T-helper 17 cell (primary cell): Measurements from ENCODE around the gene MBOAT2. TPM values are rescaled to one million over a fixed set of nuclear protein-coding genes. Genes with fewer than 3 reads are reported as not detected.
A peak's percentile ranks its signal among the peaks of the same experiment; 100 is the strongest.

Experiments used
- ATAC-seq: fragments of 150-1000 bp; cut with Tn5 transposase; 2 replicates; pipeline ENCODE4 v1.10.0; 2021; ENCODE audit warnings: mild to moderate bottlenecking, moderate library complexity
- DNase-seq, 3 donors: peaks; one replicate each; pipeline versions ENCODE4 v3.0.0 to v3.0.0-alpha.2; 2020 to 2021
- H3K9me3 ChIP-seq: one replicate; pipeline ENCODE4 v1.7.0; 2013; ENCODE audit warnings: low read length, mild to moderate bottlenecking; ENCODE audit not compliant: control insufficient read depth, poor library complexity, severe bottlenecking
- H3K27ac Mint-ChIP-seq: one replicate; pipeline ENCODE4 v1.8.0; 2022; ENCODE audit warnings: mild to moderate bottlenecking, moderate library complexity, mixed read lengths
- H3K27me3 Mint-ChIP-seq: one replicate; pipeline ENCODE4 v1.8.0; 2022; ENCODE audit warnings: mixed read lengths
- H3K36me3 Mint-ChIP-seq: one replicate; pipeline ENCODE4 v1.8.0; 2022; ENCODE audit warnings: low read depth, mixed read lengths
- H3K4me1 Mint-ChIP-seq: one replicate; pipeline ENCODE4 v1.8.0; 2022; ENCODE audit warnings: mild to moderate bottlenecking, mixed read lengths
- H3K4me3 Mint-ChIP-seq: one replicate; pipeline ENCODE4 v1.8.0; 2022; ENCODE audit warnings: mild to moderate bottlenecking, moderate library complexity, mixed read lengths
- total RNA-seq, 4 donors: library from RNA in 2 of 4; stranded (reverse) in 2 of 4; gene quantifications; one replicate each; pipeline ENCODE4 v1.2.3 and lab custom pipeline; 2022 to 2026

The MBOAT2 gene
- total RNA-seq, 2 donors from 2014 or later = 2.1 to 4.9 TPM

- no peak overlapping the region for H3K4me3 Mint-ChIP-seq
- no peak overlapping the region for H3K27ac Mint-ChIP-seq
- DNase-seq (no peak), ATAC-seq (no peak)
- H3K27me3 Mint-ChIP-seq = no peaks in the 10 kb centered on the region
- H3K4me1 Mint-ChIP-seq = peaks cover 7% of the 10 kb centered on the region
- no peaks in the 10 kb centered on the region for H3K9me3 ChIP-seq
- H3K36me3 Mint-ChIP-seq = peaks cover 5% of the 10 kb centered on the region
These were observed 184.3 kb downstream of the MBOAT2 start for GRCh38 chr2:8819194-8819593.

DNA sequence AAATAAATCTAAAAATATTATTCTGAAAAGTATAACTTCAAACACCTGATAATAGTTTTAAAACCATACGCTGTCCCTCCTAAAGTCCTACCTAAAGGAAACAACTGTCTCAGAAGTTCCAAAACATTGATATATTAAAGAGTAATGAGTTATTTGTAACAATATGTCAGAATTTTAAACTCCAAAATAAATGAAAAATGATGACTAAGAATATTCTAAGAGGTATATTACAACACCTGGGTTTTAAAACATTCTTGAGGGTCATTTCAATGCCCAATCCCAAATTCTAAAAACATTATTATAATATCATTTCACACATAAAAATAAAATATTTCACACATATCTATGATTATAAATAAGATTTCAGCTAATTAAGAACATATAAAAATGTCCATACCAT lies 186.3 kb downstream of the MBOAT2 start:
- H3K9me3 ChIP-seq = no peaks in the 10 kb centered on the region
- Mint-ChIP-seq H3K4me3 (no peak overlapping the region), H3K27me3 (no peaks in the 10 kb centered on the region), H3K4me1 (peaks cover 7% of the 10 kb centered on the region), H3K27ac (no peak overlapping the region), H3K36me3 (peaks cover 7% of the 10 kb centered on the region)
- DNase-seq (no peak), ATAC-seq (no peak)

GRCh38 chr2:8806885-8807704 lies 196.4 kb downstream of the MBOAT2 start:
- DNase-seq (no peak), ATAC-seq (no peak)
- Mint-ChIP-seq H3K27me3 (no peaks in the 10 kb centered on the region), H3K27ac (peak overlapping the region; percentile 19), H3K36me3 (peaks cover 33% of the 10 kb centered on the region), H3K4me1 (peaks cover 18% of the 10 kb centered on the region), H3K4me3 (no peak overlapping the region)
- no peaks in the 10 kb centered on the region for H3K9me3 ChIP-seq

DNA sequence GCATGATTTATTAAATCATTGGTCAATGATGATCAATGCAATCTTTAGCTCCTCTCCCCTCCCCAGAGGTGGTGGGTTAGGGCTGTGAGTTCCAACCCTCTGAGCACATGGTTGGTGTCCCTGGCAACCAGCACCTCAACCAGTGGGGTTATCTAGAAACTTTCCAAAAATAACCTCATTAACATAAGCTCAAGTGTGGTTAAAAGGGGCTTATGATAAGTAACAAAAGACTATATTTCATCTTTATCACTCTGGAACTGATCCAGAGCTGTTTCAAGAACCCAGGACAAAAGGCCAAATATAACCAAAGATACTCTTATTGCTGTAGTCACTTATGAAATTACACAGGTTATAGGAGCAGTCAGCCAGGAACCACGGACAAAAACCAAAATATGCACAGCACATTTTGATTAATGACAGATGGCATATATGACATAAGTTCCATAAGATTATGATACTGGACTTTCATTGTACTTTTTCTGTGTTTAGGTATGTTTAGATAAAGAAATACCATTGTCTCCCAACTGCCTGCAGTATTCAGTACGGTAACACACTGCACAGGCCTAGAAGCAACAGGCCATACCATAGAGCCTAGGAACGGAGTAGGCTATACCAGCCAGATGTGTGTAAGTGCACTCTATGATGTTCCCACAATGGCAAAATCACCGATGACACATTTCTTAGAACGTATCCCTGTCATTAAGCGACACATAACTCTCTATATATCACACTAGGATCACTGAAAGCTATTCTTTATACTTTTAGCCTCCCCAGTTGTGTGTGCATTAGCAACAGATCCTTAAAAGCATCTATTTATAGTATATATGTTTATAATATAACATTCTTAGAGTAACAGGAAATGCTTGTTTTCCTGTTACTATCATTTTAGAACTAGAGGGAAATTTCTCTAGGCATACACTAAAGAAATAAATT lies 197.9 kb downstream of the MBOAT2 start:
- no peaks in the 10 kb centered on the region for H3K9me3 ChIP-seq
- Mint-ChIP-seq H3K4me1 (peaks cover 14% of the 10 kb centered on the region), H3K27me3 (no peaks in the 10 kb centered on the region), H3K36me3 (peaks cover 32% of the 10 kb centered on the region), H3K4me3 (no peak overlapping the region), H3K27ac (peak overlapping the region; percentile 9)
- DNase-seq = no peak
- no peak for ATAC-seq

DNA sequence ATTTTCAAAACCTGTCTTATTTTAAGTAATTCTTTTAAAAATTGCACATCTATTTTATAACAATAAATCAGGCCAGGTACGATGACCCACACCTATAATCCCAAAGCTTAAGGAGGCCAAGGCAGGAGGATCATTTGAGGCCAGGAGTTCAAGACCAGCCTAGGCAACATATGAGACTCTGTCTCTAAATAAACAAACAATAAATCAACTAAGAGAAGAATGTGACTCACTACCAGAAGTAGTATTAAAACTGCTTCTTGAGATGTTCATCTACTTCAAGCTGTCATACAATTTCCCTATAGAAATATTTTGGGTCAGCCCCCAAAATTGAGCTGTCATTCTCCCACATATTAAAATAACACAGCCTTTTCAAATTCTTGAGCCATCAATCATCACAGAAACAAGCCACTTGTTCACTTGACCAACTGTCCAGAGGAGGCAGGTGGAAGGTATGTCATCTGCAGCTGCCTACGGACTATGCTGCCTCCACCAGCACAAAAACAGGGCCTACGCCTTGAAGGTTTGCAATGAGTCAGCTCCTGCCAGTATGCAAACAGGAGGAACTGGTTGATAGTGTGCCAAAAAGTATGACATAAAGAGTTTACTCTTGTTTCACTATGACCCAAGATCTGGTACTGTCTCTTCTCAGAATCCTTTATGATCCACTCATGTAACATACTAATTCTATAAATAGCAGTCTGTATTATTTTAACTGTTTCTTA lies 199.7 kb downstream of the MBOAT2 start:
- DNase-seq = no peak
- no peak for ATAC-seq
- H3K4me3 Mint-ChIP-seq = no peak overlapping the region

DNA sequence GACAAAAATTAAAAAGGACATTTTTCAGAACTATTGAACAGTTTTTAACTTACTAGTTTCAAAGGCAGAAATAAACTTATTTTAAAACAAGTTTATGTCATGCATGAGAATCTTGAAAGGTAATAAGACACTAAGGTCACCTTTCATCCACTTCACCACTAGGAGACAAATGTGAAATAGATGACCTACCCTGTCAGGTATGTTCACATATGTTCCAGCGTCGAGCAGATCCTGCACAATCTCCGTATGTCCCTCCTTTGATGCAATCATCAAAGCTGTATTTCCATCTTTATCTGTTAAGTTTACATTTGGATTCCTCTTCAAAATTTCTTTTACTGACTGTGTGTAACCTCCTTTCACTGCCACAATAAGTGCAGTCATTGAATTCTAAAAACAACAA lies 200.7 kb downstream of the MBOAT2 start:
- DNase-seq (no peak), ATAC-seq (no peak)
- no peaks in the 10 kb centered on the region for H3K9me3 ChIP-seq
- peaks cover 13% of the 10 kb centered on the region for H3K4me1 Mint-ChIP-seq
- peaks cover 25% of the 10 kb centered on the region for H3K36me3 Mint-ChIP-seq
- no peak overlapping the region for H3K4me3 Mint-ChIP-seq
- no peaks in the 10 kb centered on the region for H3K27me3 Mint-ChIP-seq
- no peak overlapping the region for H3K27ac Mint-ChIP-seq

More for the DNA sequence above, 199.7 kb downstream of the MBOAT2 start:
- no peaks in the 10 kb centered on the region for H3K27me3 Mint-ChIP-seq
- no peak overlapping the region for H3K27ac Mint-ChIP-seq
- no peaks in the 10 kb centered on the region for H3K9me3 ChIP-seq
- peaks cover 14% of the 10 kb centered on the region for H3K4me1 Mint-ChIP-seq
- H3K36me3 Mint-ChIP-seq = peaks cover 31% of the 10 kb centered on the region

Other genes with a start within 250 kb of the MBOAT2 start
- 10 to 100 TPM; 33.2 to 44.5 TPM for gene KIDINS220, start 166.1 kb downstream of the MBOAT2 start, total RNA-seq
- 10 to 100 TPM in 1 of 2 donors, under 1 TPM in 1; 0.75 to 14.8 TPM for gene ASAP2, start 203.1 kb upstream of the MBOAT2 start, total RNA-seq